GM12878 (cell line): ENCODE data around the gene GPI. TPM values are rescaled to one million over a fixed set of nuclear protein-coding genes. Genes with fewer than 3 reads are reported as not detected.

Source experiments
- polyA plus RNA-seq, 11 experiments: library from polyadenylated mRNA; depleted of rRNA in 4 of 11; unstranded in 6 of 11; stranded (reverse) in 5 of 11; fragments of >200 nt; fragmentation: Nextera tagmentation in 4 of 11; fragmentation: Illumina TruSeq in 1 of 11; extraction: Ambion mirVana in 4 of 11; extraction: Trizol in 1 of 11; gene quantifications; 1 replicate in 1 of 11; 2 replicates in 10 of 11; pipeline versions ENCODE4 v1.2.1 to v1.2.3, GENCODE V29; 2011 to 2016; ENCODE audit warnings: inconsistent platforms in 2 of 11, missing spikeins in 2 of 11, low read depth in 1 of 11
- total RNA-seq, 4 experiments: library from RNA; depleted of rRNA in 3 of 4; stranded (reverse); fragments of >200 nt in 3 of 4; fragmentation: Illumina TruSeq in 1 of 4; extraction: Trizol in 1 of 4; gene quantifications; 2 replicates each; pipeline versions ENCODE4 v1.2.1 to v1.2.3, GENCODE V29; 2013 to 2021

GPI gene
- total and polyA plus RNA-seq, 10 of the 15 experiments (the other 5 are each of a cell fraction or from before 2014, with no cell fraction given) = 124 to 400 (median 190) TPM

Other genes starting within 250 kb of the GPI start
- 59.9 and 78.5 TPM in 2 replicates for gene LSM14A, start 192.7 kb upstream of the GPI start, total RNA-seq (2014; rRNA removed)
- 86.0 and 94.1 TPM in 2 replicates for gene LSM14A, start 192.7 kb upstream of the GPI start, total RNA-seq (2014; rRNA removed; fragmentation: Illumina TruSeq; extraction: Trizol)
- gene LSM14A, start 192.7 kb upstream of the GPI start, total RNA-seq (2021) = 78.2 and 89.5 TPM in 2 replicates
- gene LSM14A, start 192.7 kb upstream of the GPI start, polyA plus RNA-seq (2011; rRNA removed) = 131 and 153 TPM in 2 replicates
- 85.8 and 106 TPM in 2 replicates for gene LSM14A, start 192.7 kb upstream of the GPI start, polyA plus RNA-seq (2014; fragmentation: Illumina TruSeq; extraction: Trizol)
- gene LSM14A, start 192.7 kb upstream of the GPI start, polyA plus RNA-seq (2014; fragmentation: Nextera tagmentation; extraction: Ambion mirVana) = 10 to 100 TPM; 21.9 to 31.1 TPM
- gene LSM14A, start 192.7 kb upstream of the GPI start, polyA plus RNA-seq (2014; rRNA removed) = 193 and 198 TPM in 2 replicates
- gene LSM14A, start 192.7 kb upstream of the GPI start, polyA plus RNA-seq (2016; fragmentation: Nextera tagmentation; extraction: Ambion mirVana) = 10 to 100 TPM; 93.0 to 100.0 TPM
- gene GARRE1, start 110.6 kb upstream of the GPI start, total RNA-seq (2014; rRNA removed) = 5.8 and 7.3 TPM in 2 replicates
- gene GARRE1, start 110.6 kb upstream of the GPI start, total RNA-seq (2014; rRNA removed; fragmentation: Illumina TruSeq; extraction: Trizol) = 4.9 and 5.2 TPM in 2 replicates
- gene GARRE1, start 110.6 kb upstream of the GPI start, total RNA-seq (2021) = 6.0 and 9.4 TPM in 2 replicates
- 6.8 and 8.4 TPM in 2 replicates for gene GARRE1, start 110.6 kb upstream of the GPI start, polyA plus RNA-seq (2011; rRNA removed)
- 4.9 and 5.0 TPM in 2 replicates for gene GARRE1, start 110.6 kb upstream of the GPI start, polyA plus RNA-seq (2014; fragmentation: Illumina TruSeq; extraction: Trizol)
- 1 to 10 TPM; 1.1 to 2.5 TPM for gene GARRE1, start 110.6 kb upstream of the GPI start, polyA plus RNA-seq (2014; fragmentation: Nextera tagmentation; extraction: Ambion mirVana)
- gene GARRE1, start 110.6 kb upstream of the GPI start, polyA plus RNA-seq (2014; rRNA removed) = 6.0 and 6.6 TPM in 2 replicates
- 1 to 10 TPM; 5.0 to 5.1 TPM for gene GARRE1, start 110.6 kb upstream of the GPI start, polyA plus RNA-seq (2016; fragmentation: Nextera tagmentation; extraction: Ambion mirVana)
- 34.3 and 36.5 TPM in 2 replicates for gene PDCD2L, start 39.2 kb downstream of the GPI start, total RNA-seq (2014; rRNA removed)
- gene PDCD2L, start 39.2 kb downstream of the GPI start, total RNA-seq (2014; rRNA removed; fragmentation: Illumina TruSeq; extraction: Trizol) = 27.0 and 31.0 TPM in 2 replicates
- 28.0 and 29.9 TPM in 2 replicates for gene PDCD2L, start 39.2 kb downstream of the GPI start, total RNA-seq (2021)
- gene PDCD2L, start 39.2 kb downstream of the GPI start, polyA plus RNA-seq (2011; rRNA removed) = 41.3 and 47.9 TPM in 2 replicates
- 12.2 and 18.2 TPM in 2 replicates for gene PDCD2L, start 39.2 kb downstream of the GPI start, polyA plus RNA-seq (2014; fragmentation: Illumina TruSeq; extraction: Trizol)
- gene PDCD2L, start 39.2 kb downstream of the GPI start, polyA plus RNA-seq (2014; fragmentation: Nextera tagmentation; extraction: Ambion mirVana) = 10 to 100 TPM in 1 of 2 experiments, 1 to 10 TPM in 1; 7.2 to 19.1 TPM
- gene PDCD2L, start 39.2 kb downstream of the GPI start, polyA plus RNA-seq (2014; rRNA removed) = 32.2 and 32.5 TPM in 2 replicates
- 10 to 100 TPM; 25.7 to 25.8 TPM for gene PDCD2L, start 39.2 kb downstream of the GPI start, polyA plus RNA-seq (2016; fragmentation: Nextera tagmentation; extraction: Ambion mirVana)
- 80.0 and 103 TPM in 2 replicates for gene UBA2, start 63.2 kb downstream of the GPI start, total RNA-seq (2014; rRNA removed)
- gene UBA2, start 63.2 kb downstream of the GPI start, total RNA-seq (2014; rRNA removed; fragmentation: Illumina TruSeq; extraction: Trizol) = 129 and 137 TPM in 2 replicates
- 96.3 and 104 TPM in 2 replicates for gene UBA2, start 63.2 kb downstream of the GPI start, total RNA-seq (2021)
- 237 and 372 TPM in 2 replicates for gene UBA2, start 63.2 kb downstream of the GPI start, polyA plus RNA-seq (2011; rRNA removed)
- 117 and 145 TPM in 2 replicates for gene UBA2, start 63.2 kb downstream of the GPI start, polyA plus RNA-seq (2014; fragmentation: Illumina TruSeq; extraction: Trizol)
- gene UBA2, start 63.2 kb downstream of the GPI start, polyA plus RNA-seq (2014; fragmentation: Nextera tagmentation; extraction: Ambion mirVana) = 10 to 100 TPM; 50.6 to 54.2 TPM
- 99.7 and 113 TPM in 2 replicates for gene UBA2, start 63.2 kb downstream of the GPI start, polyA plus RNA-seq (2014; rRNA removed)
- 100 to 1,000 TPM in 1 of 2 experiments, 10 to 100 TPM in 1; 98.5 to 122 TPM for gene UBA2, start 63.2 kb downstream of the GPI start, polyA plus RNA-seq (2016; fragmentation: Nextera tagmentation; extraction: Ambion mirVana)
- gene WTIP, start 116.6 kb downstream of the GPI start, total RNA-seq (2014; rRNA removed) = 0.16 and 0.45 TPM in 2 replicates
- gene WTIP, start 116.6 kb downstream of the GPI start, total RNA-seq (2014; rRNA removed; fragmentation: Illumina TruSeq; extraction: Trizol) = 0.13 and 0.28 TPM in 2 replicates
- 0.32 and 0.59 TPM in 2 replicates for gene WTIP, start 116.6 kb downstream of the GPI start, total RNA-seq (2021)
- gene WTIP, start 116.6 kb downstream of the GPI start, polyA plus RNA-seq (2011; rRNA removed) = 0.58 and 0.77 TPM in 2 replicates
- gene WTIP, start 116.6 kb downstream of the GPI start, polyA plus RNA-seq (2014; fragmentation: Illumina TruSeq; extraction: Trizol) = 0.05 and 0.16 TPM in 2 replicates
- not detected for gene WTIP, start 116.6 kb downstream of the GPI start, polyA plus RNA-seq (2014; fragmentation: Nextera tagmentation; extraction: Ambion mirVana)
- 0.12 and 0.76 TPM in 2 replicates for gene WTIP, start 116.6 kb downstream of the GPI start, polyA plus RNA-seq (2014; rRNA removed)
- under 1 TPM; 0.06 to 0.17 TPM for gene WTIP, start 116.6 kb downstream of the GPI start, polyA plus RNA-seq (2016; fragmentation: Nextera tagmentation; extraction: Ambion mirVana)